HT1080 (cell line): ENCODE measurements around the gene FANK1. TPM values are rescaled to one million over a fixed set of nuclear protein-coding genes. Genes with fewer than 3 reads are reported as not detected.

Source experiments
- DNase-seq: peaks from one replicate; pipeline ENCODE4 v3.0.0-alpha.2; 2015; ENCODE audit warnings: low read depth
- total RNA-seq: library from RNA; depleted of rRNA; stranded (reverse); fragments of >200 nt; shearing (Covaris generic); gene quantifications from 2 replicates; pipeline ENCODE4 v1.2.3, GENCODE V29; 2014

The FANK1 gene
- total RNA-seq, 1 experiment from 2014 or later = 0.42 TPM

DNA sequence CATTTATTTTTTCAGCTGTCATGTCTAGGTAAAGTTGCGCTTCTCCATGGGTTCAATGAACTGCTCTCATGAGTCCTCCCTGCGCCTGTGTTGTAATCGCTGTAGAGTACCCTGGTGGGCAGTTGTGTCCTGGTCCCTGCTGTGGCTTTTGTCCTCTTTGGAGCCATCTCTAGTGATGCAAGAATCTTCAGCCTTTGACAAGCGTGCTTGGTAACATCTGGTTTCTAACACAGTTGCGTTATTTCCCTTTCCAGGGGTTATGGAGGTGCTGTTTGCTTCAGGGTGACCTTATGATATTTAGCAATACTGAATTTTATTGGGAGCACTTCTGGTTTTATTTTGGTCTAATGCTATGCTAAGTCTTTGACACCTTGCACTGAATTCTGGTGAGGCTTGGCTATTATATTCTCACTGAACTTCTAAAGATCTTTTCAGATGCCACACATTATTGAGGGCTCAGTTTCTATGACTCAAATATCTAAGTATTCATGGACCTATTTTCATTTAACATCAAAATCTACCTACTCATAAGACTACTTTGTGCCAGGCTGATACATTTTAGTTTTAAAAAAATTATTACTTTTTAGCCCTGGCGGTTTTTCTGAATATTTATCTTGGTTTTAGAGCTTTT lies 88.6 kb downstream of the FANK1 start:
- DNase-seq = no peak

DNA sequence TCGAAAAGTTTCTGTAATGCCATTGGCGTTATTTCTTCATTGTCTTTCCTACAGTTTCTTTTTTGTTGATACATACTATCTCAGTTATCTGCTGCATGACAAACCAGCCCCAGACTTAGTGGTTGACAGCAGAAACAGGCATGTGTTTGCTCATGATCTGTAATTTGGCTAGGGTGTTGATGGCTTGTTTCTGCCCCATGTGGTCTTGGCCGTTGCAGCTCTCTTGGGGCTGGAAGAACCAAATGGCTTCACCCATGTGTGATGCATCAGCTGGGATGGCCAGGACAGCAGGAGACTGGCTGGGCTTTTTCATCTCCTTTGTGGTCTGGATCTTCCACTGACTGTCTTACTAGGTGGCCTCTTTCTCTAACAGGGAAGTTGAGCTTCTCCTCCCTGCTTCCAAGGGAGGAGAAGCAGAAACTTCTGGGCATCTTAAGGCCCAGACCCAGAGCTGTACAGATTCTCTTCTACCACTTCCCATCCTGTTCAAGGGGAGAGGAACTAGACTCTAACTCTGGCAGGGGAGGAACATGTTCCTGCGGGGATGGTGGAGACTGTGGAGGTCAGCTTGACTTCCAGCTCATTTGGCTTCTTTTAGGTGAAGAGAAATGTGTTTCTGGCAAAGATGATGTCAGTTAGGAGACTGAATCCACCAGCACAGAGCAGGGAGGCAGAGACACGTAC lies 89.3 kb downstream of the FANK1 start:
- no peak for DNase-seq

DNA sequence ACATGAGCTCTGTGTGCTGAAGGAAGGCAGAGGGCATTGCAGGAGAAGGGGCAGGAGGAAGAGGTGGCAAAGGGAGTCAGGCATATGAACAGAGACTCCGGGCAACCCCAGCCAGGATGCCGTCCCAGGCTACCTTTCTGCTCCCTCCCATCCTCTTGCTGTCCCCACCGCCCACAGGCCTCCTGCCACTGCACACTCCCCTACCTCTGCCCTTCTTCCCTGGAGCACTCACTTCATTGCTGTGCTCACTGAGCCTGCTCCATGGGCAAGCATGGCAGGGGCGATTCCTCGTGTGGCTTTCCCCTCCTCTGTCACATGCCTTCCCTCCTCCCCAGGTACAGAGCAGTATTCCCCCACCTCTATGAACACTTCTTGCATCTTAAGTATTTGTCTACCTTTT lies 93.4 kb downstream of the FANK1 start:
- no peak for DNase-seq

DNA sequence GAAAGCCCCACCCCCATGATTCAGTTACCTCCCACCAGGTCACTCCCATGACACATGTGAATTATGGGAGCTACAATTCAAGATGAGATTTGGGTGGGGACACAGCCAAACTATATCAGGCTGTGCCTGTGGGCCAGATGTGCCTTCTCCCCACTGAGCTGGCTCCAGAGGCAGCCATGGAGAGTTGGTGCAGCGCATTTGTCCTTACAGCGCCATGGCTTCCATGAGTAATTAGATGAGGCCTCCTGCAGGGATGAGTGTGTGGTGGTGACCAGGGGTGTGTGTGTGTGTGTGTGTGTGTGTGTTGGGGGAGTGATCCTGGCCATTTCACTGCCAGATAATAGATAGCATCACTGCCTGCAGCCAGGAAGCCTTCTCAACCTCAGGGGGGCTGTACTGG lies 94.6 kb downstream of the FANK1 start:
- DNase-seq = no peak

DNA sequence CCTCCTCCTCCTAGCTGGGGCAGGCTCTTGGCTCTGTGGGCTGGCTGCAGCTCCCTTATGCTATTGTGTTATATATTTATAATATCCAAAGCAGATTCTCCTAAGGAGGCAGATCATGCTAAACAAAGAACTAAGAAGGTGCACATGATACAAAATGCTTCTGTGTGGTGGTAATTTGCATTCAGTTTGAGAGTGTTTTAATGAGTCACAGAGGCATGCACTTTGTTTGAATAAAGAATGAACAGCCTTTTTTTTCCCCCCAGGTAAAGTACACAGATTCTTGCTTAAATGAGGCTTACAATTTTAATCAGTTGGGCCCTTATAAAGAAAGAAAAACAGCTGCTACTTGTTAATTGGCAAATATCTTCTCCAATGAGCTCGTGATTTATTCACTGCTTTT lies 95.0 kb downstream of the FANK1 start:
- DNase-seq = no peak

DNA sequence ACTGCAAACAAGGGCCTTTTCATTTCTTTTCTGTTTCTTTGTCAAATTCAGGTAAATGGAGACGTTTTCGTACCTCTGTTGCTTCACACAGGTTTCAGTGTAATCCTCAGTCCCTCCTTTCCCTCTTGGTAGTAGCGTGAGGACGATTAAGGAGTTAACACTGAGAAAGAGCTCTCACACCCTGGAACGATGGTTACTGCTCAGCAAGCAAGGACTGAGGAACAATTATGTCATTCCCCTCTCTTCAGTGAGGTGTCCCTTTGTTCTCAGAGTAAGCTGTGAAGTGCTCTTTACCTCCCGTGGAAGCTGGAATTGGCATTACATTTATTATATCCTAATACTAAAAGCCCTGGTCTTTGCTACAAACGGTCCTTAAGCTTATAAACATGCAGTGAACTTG lies 95.9 kb downstream of the FANK1 start:
- DNase-seq = no peak

DNA sequence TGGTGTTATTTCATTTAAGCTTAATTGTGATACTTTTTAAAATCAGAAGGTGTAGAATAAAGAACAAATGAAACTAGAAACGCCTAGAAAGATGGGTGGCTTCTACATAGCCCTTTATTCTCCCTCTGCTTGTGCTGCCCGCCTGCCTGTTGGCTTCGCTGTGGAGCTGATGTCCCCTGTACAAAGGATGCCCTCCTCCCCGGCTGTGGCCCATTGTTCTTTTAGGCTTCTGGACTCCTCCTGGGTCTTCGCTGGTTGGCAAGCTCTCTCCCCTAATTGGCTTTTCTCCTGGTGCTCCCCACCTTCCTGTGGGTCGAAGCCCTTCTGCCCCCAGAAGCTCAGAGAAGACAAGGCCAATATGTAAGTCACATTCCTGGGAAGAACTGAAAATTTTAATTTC lies 98.2 kb downstream of the FANK1 start:
- DNase-seq = no peak

DNA sequence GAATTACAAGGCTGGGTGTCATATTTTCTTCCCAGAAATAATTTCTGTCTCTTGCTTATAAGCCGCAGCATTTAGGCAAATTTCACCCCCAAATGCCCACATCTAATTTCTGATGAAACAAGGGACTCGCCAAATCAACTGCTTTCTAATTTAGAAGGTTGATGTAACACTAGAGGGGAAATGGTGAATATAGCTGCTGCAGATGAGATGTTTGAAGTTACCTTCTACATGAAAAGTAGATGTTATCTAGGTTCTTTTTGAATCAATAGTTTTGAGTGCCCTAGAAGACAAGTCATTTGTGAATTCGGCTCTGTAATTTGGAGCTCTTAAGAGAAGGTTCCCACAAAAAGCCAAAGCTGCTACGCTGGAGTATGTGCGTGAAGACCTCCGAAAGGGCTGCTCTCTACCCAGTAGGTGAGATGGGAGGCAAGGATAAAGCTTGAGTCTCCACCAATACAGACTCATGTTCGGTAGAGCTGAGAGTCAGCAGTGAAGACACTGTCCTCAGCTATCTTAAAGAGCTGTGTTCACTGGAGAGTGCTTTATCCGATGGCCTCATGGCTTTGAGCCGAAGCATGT lies 99.5 kb downstream of the FANK1 start:
- no peak for DNase-seq

DNA sequence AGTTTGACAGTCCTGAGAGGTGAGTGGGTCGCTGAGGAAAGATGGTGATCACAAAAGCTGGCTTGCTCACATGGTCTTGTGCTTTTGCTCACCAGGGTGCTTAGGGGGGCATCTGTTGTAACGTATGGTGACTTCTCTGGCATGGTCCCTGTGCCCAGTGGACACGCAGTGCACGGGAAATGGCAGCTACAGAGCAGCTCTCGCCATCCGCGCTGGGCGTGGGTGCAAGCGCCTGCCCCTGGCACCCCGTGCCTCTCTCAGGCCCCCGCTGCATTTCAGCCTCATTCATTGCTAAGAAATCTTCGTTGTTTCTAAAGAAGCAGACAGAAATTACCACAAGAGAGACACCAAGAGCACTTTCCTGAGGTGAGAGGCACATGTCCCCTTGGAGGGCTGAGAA lies 101.2 kb downstream of the FANK1 start:
- no peak for DNase-seq

DNA sequence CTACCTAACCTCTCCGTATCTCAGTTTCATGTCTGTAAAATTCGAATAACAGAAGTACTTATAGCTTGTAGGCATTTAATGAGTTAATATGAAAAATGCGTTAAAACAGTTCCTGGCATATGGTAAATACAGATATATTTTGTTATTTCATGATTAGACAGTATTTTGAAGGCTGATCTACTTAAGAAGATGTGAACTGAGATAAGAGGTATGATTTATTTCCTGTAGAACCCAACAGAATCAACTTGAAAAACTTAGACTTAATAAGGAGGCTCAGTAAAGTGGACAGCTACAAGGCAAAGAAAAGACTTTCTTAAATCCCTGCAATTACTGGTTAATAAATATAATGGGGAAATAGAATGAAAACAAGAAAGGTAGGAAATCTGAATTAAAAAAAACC lies 103.3 kb downstream of the FANK1 start:
- DNase-seq = no peak

DNA sequence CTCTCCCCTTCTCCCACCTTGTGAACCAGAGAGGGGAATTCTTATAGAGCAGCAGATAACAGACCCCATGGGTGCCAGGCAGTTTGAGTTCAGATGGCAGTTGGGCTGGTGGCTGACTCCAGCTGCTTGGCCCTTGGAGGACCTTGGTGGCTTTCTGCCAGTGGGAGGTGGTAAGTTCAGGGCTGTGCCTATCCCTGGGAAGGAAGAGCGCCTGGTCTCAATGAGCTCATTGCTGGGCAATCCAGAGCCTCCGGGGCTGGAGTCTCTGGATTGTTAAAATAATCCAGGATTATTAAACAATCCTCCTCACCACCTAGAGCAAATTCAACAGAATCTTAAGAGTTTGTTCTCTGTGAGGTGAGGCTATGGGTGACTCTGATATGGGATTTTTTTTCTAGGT lies 105.2 kb downstream of the FANK1 start:
- peak; percentile 10 for DNase-seq

DNA sequence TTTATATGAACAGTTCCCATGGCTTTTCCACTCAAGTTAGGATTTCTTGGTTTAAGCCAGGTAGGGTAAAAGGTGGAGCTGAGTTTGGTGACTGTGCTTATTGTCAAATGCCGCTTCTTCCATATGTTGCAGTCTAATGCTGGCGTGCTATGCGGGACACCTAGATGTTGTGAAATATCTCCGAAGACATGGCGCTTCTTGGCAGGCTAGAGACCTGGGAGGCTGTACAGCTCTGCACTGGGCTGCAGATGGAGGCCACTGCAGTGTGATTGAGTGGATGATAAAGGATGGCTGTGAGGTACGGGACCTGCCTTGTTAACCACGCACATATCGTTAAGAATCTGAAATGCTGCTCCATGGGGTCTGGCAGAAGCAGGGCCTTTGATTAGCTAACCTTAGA lies 108.4 kb downstream of the FANK1 start:
- DNase-seq = no peak

DNA sequence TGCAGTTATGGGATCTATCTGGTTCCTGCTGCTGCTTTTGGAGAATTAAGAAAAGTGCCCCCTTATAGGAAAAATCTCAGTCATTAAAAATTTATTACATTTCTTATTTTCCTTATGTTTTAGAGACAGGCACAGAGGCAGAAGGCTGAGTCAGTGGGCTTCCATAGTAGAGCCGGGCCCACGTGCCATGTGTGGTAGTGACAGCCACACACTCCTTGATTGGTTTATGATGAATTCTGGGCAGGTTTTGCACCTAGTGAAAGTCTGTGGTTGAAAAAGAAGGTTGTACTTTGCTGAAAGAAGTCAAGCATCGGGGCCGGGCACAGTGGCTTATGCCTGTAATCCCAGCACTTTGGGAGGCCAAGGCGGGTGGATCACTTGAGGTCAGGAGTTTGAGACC lies 109.9 kb downstream of the FANK1 start:
- no peak for DNase-seq

DNA sequence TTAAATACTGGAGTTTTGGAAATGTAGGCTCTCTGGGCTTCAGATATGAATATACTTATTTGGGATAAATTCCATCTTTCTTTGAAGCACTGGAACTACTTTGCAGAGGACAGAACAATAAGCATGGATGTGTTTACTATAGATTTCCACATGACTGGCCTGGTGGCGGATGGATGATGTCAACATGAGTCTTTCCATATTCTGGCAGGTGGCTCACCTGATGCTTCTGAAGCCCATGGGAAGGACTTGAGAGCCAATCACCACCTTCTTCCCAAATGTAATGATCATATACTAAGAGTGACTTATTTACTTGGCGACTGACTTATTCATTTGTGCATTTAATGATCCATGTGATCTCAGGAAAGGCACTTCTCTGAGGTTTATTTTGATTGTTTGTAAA lies 110.5 kb downstream of the FANK1 start:
- no peak for DNase-seq

DNA sequence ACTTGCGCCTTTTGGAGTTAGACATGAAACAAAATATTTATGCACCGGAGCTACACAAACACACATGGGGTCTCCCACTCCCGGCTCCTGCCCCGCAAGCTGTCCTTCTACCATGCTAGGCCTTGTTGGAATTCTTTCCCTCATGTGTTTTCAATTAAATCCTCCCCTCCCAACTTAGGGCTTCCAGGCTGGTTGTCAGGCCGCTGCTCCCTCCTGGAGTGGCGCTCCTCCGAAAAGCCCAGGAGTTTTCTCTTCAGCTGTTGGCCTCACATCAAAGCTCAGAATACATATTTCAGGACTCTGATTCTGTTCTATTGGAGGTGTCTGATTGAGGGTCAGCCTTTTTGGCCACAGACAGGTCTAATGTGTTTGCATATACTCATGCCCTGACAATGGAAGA lies 113.3 kb downstream of the FANK1 start:
- no peak for DNase-seq

DNA sequence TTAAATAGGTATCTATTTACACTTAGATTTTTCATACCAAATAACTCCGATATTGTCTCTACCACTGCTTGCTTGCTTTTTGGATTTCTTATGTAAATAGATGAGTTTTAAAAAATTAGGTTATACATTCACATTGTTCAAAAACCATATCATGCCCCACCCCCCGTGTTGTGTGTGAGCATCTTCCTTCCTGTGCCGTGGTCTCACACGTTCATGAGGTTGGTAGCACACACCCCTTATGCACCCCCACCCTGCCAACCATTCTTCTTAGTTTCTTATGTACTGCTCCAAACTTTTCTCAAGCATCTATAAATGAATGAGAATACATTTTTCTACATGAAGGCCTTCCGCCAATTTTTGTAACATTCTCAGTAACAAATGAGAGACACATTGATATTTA lies 115.6 kb downstream of the FANK1 start:
- DNase-seq = no peak

DNA sequence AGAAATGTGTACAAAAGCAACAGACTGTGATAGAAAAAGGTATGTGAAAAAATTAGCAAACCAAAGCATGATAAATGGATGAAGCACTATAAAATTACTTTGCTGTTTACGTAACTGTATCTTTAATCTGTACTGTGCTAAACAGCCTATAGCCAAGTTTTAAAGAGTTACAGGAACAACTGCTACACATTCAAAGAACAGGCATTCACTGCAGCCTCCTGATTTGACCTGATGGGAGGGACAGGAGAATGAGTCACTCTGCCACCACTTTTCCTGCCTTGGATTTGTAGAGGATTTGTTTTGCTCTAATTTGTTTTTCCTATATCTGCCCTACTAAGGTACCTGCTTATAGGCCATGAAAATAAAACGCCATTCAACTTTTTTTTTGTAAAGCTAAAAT lies 116.1 kb downstream of the FANK1 start:
- DNase-seq = peak; percentile 49

DNA sequence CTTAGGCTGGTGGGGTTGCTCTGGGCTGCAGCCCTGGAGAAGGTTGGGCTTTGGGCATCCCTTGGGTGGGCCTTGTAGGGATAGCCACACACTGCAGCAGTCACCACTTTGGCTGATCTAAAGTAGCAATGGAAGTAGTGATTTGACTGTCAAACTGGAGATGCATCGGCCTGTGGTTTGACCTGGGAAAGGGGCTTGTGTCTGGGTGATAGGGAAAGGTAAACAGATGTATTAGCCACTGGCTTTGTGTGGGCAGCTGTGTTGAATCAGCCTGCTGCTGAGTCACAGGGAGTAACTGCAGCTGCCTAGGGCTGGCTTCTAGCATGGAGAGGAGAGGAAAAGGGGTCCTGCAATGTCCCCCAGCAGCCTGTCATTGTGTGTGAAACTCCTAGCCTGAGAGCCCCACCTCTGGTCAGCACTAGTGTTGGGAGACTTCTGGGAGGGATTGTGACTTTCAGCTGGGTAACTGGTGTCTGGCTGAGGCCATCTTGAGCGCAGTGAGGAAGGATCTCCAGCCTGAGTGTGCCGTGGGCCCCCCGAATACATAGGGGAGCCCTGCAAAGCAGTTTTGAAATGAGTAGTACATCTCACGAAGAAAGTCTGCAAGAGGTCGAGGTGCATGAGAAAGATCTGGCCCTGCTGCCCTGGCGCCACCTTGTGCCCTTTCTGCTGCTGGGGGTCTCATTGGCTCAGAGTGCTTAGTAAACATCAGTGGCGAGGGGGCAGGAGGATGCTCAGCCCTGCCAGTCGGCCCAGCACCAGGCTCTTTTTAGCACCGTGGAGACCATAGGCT lies 117.3 kb downstream of the FANK1 start:
- DNase-seq = peak; percentile 91

DNA sequence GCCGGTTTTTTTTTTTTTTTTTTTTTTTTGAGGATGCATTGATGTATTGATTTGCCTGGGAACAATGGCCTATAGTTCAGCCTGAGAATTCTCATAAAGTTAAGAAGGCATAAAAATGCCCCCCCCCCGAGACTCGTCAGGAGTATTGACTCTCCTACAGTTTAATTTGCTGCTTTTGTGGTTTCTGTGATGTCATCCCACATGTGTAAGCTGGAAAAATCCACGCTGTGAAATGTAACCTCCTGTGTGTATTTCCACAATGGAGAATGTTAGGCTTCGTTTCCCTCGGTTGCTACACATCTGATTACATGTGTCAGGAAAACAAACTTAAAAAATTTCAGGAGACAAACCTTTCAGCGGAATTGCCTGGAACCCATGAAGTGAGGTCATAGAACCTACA lies 117.9 kb downstream of the FANK1 start:
- DNase-seq = peak; percentile 52

DNA sequence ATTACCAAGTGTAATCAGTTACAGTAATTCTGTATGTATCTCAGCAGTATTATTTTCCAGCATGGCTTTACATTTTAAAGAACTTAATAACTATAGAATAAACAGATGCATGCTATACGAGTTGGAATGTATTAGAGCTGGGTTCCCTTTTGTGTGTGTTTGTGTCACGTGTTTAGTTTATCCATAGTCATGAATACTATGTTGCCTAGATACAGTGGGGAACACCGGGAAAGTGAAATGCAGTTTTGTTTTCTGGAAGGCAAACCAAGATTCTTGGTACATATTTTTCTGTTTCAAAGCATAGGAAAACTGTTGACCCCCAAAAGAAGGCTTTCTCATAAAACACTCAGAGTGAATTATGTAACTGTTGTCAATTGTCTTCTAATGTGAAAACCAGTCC lies 119.0 kb downstream of the FANK1 start:
- no peak for DNase-seq

DNA sequence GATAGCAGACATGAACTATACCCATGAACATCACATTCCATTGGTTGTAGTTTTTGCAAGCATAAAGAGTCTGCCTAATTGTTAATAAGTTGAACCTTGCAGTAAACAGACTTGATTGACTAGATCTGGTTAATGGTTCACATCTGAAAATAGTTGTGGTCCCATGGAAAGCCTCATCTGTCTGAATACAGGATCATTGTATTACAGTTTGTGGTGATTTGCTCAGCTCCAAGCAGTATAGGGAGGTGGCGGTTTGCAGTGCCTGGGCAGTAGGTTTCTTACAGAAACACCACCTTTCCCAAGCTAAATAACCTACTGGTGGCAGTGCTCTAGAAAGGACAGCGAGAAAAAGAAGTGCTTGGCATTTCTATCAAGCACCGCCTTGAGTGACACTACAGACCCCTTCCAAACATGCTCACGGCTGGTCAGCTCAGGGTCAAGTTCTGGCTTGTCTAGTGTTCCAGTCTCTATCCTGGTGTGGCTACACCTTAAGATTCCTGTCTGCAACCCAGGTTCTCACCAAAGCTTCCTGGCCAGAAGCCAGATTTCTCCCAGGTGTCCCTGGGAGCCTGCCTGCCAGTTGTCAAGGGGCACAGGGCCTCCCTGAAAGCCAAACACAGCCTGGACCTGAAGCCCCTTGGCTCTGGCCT lies 119.9 kb downstream of the FANK1 start:
- no peak for DNase-seq

DNA sequence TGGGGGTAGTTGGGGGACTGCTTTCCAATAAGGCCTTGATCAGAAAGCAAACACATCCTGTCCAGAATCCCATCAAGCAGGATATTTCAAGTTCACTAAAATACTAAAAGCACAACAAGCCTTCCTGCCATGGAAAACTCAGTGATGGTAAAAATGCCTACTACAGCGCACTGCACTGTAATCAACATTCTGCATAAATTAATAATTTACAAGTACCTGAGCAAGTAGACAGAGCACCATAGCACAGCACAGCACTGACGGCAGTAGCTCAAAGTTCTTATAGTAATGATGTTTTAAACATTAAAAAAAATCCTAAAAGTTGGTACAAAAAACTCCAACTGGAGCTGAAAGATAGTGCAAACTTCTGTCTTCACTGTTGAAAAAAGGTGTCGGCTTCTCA lies 120.5 kb downstream of the FANK1 start:
- no peak for DNase-seq
